ENCODE data around the gene DDX21.
"Not testable (repeated sequence)": the region's sequence is repeated elsewhere in the genome, so short reads cannot be mapped to it uniquely, and the experiment has no call there.

DDX21 gene

GRCh38 chr10:69005704-69006485 lies 49.9 kb downstream of the DDX21 start:
- no peaks in the 10 kb centered on the region for H3K9me3 Mint-ChIP-seq
- peaks cover 8% of the 10 kb centered on the region for H3K36me3 Mint-ChIP-seq (ENCODE audit: low read depth)
- H3K4me1 Mint-ChIP-seq (ENCODE audit: low read depth) = peaks cover 3% of the 10 kb centered on the region
- H3K27me3 Mint-ChIP-seq (ENCODE audit: low read depth) = no peaks in the 10 kb centered on the region
- no peak overlapping the region for H3K4me3 Mint-ChIP-seq
- H3K27ac Mint-ChIP-seq = no peak overlapping the region

DNA sequence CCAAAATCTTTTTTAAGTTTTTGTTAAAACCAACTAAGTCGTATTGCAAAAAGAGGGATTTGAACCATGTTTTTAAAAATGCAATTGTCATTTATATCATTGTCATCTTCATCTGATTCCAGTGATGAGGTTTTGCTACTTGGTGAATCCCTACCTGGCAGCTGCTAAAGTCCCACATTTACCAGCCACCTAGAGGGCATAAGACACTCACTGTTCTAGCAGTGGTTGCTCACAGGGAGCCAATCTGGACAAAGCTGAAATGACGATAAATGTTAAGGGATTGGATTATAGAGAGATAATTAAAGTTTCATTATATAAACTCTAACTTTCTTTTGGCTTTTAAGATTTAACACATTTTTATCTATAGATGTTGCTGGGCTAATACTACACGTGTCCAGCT lies 51.3 kb downstream of the DDX21 start:
- H3K9me3 Mint-ChIP-seq = no peaks in the 10 kb centered on the region
- no peaks in the 10 kb centered on the region for H3K27me3 Mint-ChIP-seq (ENCODE audit: low read depth)
- peaks cover 3% of the 10 kb centered on the region for H3K4me1 Mint-ChIP-seq (ENCODE audit: low read depth)
- no peak overlapping the region for H3K27ac Mint-ChIP-seq
- H3K36me3 Mint-ChIP-seq (ENCODE audit: low read depth) = peaks cover 9% of the 10 kb centered on the region
- no peak overlapping the region for H3K4me3 Mint-ChIP-seq

- Mint-ChIP-seq H3K27me3 (ENCODE audit: low read depth) (no peaks in the 10 kb centered on the region), H3K36me3 (ENCODE audit: low read depth) (peaks cover 20% of the 10 kb centered on the region), H3K4me1 (ENCODE audit: low read depth) (peaks cover 12% of the 10 kb centered on the region), H3K27ac (no peak overlapping the region), H3K9me3 (no peaks in the 10 kb centered on the region), H3K4me3 (no peak overlapping the region)
Measured at GRCh38 chr10:69009360-69009759, 53.4 kb downstream of the DDX21 start.

- H3K4me3 Mint-ChIP-seq = no peak overlapping the region
- no peaks in the 10 kb centered on the region for H3K9me3 Mint-ChIP-seq
- no peaks in the 10 kb centered on the region for H3K27me3 Mint-ChIP-seq (ENCODE audit: low read depth)
- H3K36me3 Mint-ChIP-seq (ENCODE audit: low read depth) = peaks cover 21% of the 10 kb centered on the region
- peaks cover 12% of the 10 kb centered on the region for H3K4me1 Mint-ChIP-seq (ENCODE audit: low read depth)
- no peak overlapping the region for H3K27ac Mint-ChIP-seq
Measured at GRCh38 chr10:69010151-69010640, 54.2 kb downstream of the DDX21 start.

GRCh38 chr10:69012778-69013177 lies 56.8 kb downstream of the DDX21 start:
- not testable (repeated sequence) for H3K4me3 Mint-ChIP-seq; H3K27me3 Mint-ChIP-seq (ENCODE audit: low read depth); H3K9me3 Mint-ChIP-seq; H3K27ac Mint-ChIP-seq
- Mint-ChIP-seq H3K36me3 (ENCODE audit: low read depth) (peaks cover 27% of the 10 kb centered on the region), H3K4me1 (ENCODE audit: low read depth) (peaks cover 10% of the 10 kb centered on the region)

DNA sequence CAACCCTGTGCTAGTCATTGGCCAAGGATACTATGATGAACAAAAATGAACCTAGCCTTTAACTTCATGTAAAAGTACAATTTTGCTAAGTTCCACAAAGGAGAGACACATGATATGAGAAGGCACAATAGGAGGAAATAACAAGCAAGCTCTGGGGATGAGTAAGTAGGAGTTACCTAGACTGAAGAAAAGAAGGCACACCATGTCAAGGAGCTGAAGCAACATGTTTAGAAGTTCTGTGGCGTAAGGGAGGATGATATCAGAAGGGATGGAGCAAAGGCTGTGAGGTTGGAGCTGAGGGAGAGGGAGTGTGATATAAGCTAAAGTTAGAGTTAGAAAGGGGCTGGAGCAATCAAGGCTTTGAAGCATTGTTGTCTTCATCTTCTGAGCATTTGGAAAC lies 58.2 kb downstream of the DDX21 start:
- Mint-ChIP-seq H3K9me3 (no peaks in the 10 kb centered on the region), H3K4me3 (no peak overlapping the region), H3K27ac (peak overlapping the region; percentile 1), H3K4me1 (ENCODE audit: low read depth) (peaks cover 10% of the 10 kb centered on the region), H3K36me3 (ENCODE audit: low read depth) (peaks cover 26% of the 10 kb centered on the region), H3K27me3 (ENCODE audit: low read depth) (no peaks in the 10 kb centered on the region)

DNA sequence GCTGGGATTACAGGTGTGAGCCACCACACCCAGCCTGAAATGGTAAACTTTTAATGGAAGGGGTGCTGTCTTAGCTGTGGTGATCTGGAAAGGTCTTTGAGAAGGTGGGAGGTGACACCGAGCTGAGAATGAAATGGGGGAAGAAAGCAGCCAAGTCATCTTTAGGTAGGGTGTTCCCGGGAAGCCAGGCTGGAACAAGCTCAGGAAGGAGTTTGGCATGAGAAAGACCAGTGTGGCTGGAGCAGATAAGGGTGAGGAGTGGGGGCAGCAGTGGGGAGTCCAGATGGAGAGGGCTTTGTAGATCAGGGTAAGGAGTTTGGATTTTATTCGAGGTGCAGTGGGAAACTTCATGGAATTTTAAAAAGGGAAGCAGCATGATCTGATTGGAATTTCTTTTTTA lies 62.6 kb downstream of the DDX21 start:
- H3K27me3 Mint-ChIP-seq (ENCODE audit: low read depth) = no peaks in the 10 kb centered on the region
- H3K9me3 Mint-ChIP-seq = no peaks in the 10 kb centered on the region
- peaks cover 13% of the 10 kb centered on the region for H3K36me3 Mint-ChIP-seq (ENCODE audit: low read depth)
- H3K4me1 Mint-ChIP-seq (ENCODE audit: low read depth) = peaks cover 4% of the 10 kb centered on the region
- H3K27ac Mint-ChIP-seq = no peak overlapping the region
- H3K4me3 Mint-ChIP-seq = no peak overlapping the region

DNA sequence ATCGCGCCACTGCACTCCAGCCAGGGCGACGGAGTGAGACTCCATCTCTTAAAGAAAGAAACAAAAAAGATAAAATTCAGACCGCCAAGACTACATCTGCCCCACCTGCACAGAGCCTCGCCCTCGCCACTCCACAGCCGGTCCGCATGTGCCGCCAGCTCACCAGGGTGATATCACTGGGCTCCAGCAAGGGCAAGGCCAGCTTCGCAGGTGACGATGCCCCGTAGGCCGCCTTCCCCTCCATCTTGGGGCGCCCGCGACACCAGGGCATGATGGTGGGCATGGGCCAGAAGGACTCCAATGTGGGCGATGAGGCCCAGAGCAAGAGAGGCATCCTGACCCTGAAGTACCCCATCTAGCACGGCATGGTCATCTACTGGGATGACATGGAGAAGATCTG lies 66.6 kb downstream of the DDX21 start:
- Mint-ChIP-seq H3K27me3 (ENCODE audit: low read depth) (no peaks in the 10 kb centered on the region), H3K36me3 (ENCODE audit: low read depth) (no peaks in the 10 kb centered on the region), H3K9me3 (no peaks in the 10 kb centered on the region), H3K4me3 (no peak overlapping the region), H3K27ac (no peak overlapping the region), H3K4me1 (ENCODE audit: low read depth) (no peaks in the 10 kb centered on the region)

DNA sequence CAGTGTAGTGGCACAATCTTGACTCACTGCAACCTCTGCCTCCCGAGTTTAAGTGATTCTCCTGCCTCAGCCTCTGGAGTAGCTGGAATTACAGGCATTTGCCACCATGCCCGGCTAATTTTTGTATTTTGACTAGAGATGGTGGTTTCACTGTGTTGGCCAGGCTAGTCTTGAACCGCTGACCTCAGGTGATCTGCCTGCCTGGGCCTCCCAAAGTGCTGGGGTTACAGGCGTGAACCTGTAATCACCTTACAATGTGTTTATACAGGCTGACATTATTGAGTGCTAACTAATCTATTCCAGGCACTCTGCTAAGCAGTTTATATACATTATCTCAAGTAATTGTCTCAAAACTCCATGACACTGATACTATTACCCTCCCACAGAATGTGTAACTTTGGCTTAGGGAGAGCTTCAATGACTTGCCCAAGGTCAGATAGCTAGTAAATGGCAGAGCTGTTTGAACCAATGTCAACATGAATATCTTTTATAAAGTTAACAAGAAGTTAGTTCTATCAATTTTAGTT lies 69.5 kb downstream of the DDX21 start:
- Mint-ChIP-seq H3K9me3 (no peaks in the 10 kb centered on the region), H3K36me3 (ENCODE audit: low read depth) (no peaks in the 10 kb centered on the region), H3K27me3 (ENCODE audit: low read depth) (no peaks in the 10 kb centered on the region), H3K4me3 (no peak overlapping the region), H3K4me1 (ENCODE audit: low read depth) (peaks cover 4% of the 10 kb centered on the region), H3K27ac (no peak overlapping the region)

DNA sequence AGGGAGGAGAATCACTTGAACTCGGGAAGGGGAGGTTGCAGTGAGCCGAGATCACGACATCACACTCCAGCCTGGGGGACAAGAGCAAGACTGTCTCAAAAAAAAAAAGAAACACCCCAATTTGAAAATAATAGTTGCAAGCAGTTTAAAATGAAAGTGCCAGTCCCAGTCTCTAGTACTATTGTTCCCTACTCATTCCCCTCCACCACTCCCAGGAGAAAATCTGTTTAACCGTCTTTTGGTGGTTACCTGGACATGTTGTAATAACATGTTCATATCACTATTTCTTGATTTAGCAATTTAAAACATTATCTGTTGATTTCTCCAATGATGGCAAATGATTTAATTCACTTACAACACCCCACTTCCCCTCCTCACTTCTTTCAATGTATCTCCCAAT lies 77.3 kb downstream of the DDX21 start:
- H3K4me1 Mint-ChIP-seq (ENCODE audit: low read depth) = no peaks in the 10 kb centered on the region
- peaks cover 7% of the 10 kb centered on the region for H3K27me3 Mint-ChIP-seq (ENCODE audit: low read depth)
- H3K9me3 Mint-ChIP-seq = no peaks in the 10 kb centered on the region
- no peak overlapping the region for H3K4me3 Mint-ChIP-seq
- no peak overlapping the region for H3K27ac Mint-ChIP-seq
- H3K36me3 Mint-ChIP-seq (ENCODE audit: low read depth) = no peaks in the 10 kb centered on the region

Measured in T-helper 1 cell treated with Interleukin-12 subunit alpha and Interleukin-12 subunit beta and Interleukin-4 antibody, amounts not matched to agents 30 μg/mL and 1 μg/mL, for 36 hours (primary cell).